HepG2 (cell line): ENCODE measurements around the gene FLYWCH1. TPM values are rescaled to one million over a fixed set of nuclear protein-coding genes. Genes with fewer than 3 reads are reported as not detected.

Source experiments
- DPF2 ChIP-seq: sonication (generic); formaldehyde crosslinking; IDR thresholded peaks from 2 replicates; pipeline ENCODE4 v1.4.0; 2020; ENCODE audit warnings: mild to moderate bottlenecking, low read depth, missing genetic modification reagents, borderline replicate concordance
- EP300 ChIP-seq, 3 experiments: sonication (generic) in 1 of 3; formaldehyde crosslinking in 1 of 3; IDR thresholded peaks; 2 replicates each; pipeline versions ENCODE4 v1.5.1 to v1.6.1; 2011 to 2020; ENCODE audit warnings: low read depth in 2 of 3, low read length in 2 of 3, borderline replicate concordance in 1 of 3, improper control_type of control experiment in 1 of 3, mild to moderate bottlenecking in 1 of 3, missing genetic modification reagents in 1 of 3, moderate library complexity in 1 of 3
- FOXP1 ChIP-seq, 2 experiments: fragments of 450-650 bp in 1 of 2; IDR thresholded peaks; 2 replicates each; pipeline ENCODE4 v1.6.1; 2017 to 2018; ENCODE audit warnings: antibody characterized with exemption in 1 of 2
- GMEB1 ChIP-seq: sonication (generic); formaldehyde crosslinking; IDR thresholded peaks from 2 replicates; pipeline ENCODE4 v1.5.1; 2020; ENCODE audit warnings: missing genetic modification reagents, mild to moderate bottlenecking, borderline replicate concordance
- HINFP ChIP-seq: sonication (generic); formaldehyde crosslinking; IDR thresholded peaks from 2 replicates; pipeline ENCODE4 v1.4.0; 2020; ENCODE audit warnings: low read depth, mild to moderate bottlenecking, missing genetic modification reagents
- HOXD1 ChIP-seq: sonication (generic); formaldehyde crosslinking; IDR thresholded peaks from 2 replicates; pipeline ENCODE4 v1.5.0; 2020; ENCODE audit warnings: missing genetic modification reagents
- IRF1 ChIP-seq: sonication (generic); formaldehyde crosslinking; IDR thresholded peaks from 2 replicates; pipeline ENCODE4 v1.4.0; 2020; ENCODE audit warnings: low read depth, mild to moderate bottlenecking, missing genetic modification reagents
- IRF9 ChIP-seq: sonication (generic); formaldehyde crosslinking; IDR thresholded peaks from 2 replicates; pipeline ENCODE4 v1.8.0; 2022; ENCODE audit warnings: missing genetic modification reagents, mild to moderate bottlenecking, borderline replicate concordance
- NFIC ChIP-seq: IDR thresholded peaks from 2 replicates; pipeline ENCODE4 v1.6.1; 2012; ENCODE audit warnings: mild to moderate bottlenecking, low read length, inconsistent platforms
- NR2F6 ChIP-seq, 2 experiments: IDR thresholded peaks; 2 replicates each; pipeline ENCODE4 v1.6.1; 2016; ENCODE audit warnings: antibody characterized with exemption in 1 of 2, mild to moderate bottlenecking in 1 of 2
- UBTF ChIP-seq: sonication (generic); formaldehyde crosslinking; IDR thresholded peaks from 2 replicates; pipeline ENCODE4 v1.4.0; 2020; ENCODE audit warnings: mild to moderate bottlenecking, missing genetic modification reagents
- ZBTB42 ChIP-seq: sonication (generic); formaldehyde crosslinking; IDR thresholded peaks from 2 replicates; pipeline ENCODE4 v1.5.0; 2020; ENCODE audit warnings: mild to moderate bottlenecking, missing genetic modification reagents
- ZHX1 ChIP-seq: sonication (generic); formaldehyde crosslinking; IDR thresholded peaks from 2 replicates; pipeline ENCODE4 v1.8.1; 2022; ENCODE audit warnings: low read depth, mild to moderate bottlenecking, missing genetic modification reagents
- ZNF317 ChIP-seq: sonication (generic); formaldehyde crosslinking; IDR thresholded peaks from 2 replicates; pipeline ENCODE4 v1.5.0; 2020; ENCODE audit warnings: mild to moderate bottlenecking, missing genetic modification reagents
- ZNF337 ChIP-seq: sonication (generic); formaldehyde crosslinking; IDR thresholded peaks from 2 replicates; pipeline ENCODE4 v1.5.1; 2020; ENCODE audit warnings: missing genetic modification reagents, low read depth, mild to moderate bottlenecking, borderline replicate concordance
- ZNF672 ChIP-seq: sonication (generic); formaldehyde crosslinking; IDR thresholded peaks from 2 replicates; pipeline ENCODE4 v1.8.1; 2022; ENCODE audit warnings: missing genetic modification reagents
- polyA plus RNA-seq, 8 experiments: library from polyadenylated mRNA; depleted of rRNA in 3 of 8; stranded (reverse) in 7 of 8; unstranded in 1 of 8; fragments of >200 nt; fragmentation: Illumina TruSeq in 4 of 8; extraction: Trizol in 4 of 8; gene quantifications; 2 replicates each; pipeline versions ENCODE4 v1.2.1 to v1.2.3, GENCODE V29; 2011 to 2016; ENCODE audit warnings: low read depth in 4 of 8, missing spikeins in 1 of 8, mixed read lengths in 1 of 8; ENCODE audit not compliant: insufficient read depth in 1 of 8
- total RNA-seq, 5 experiments: library from RNA; depleted of rRNA; stranded (reverse); fragments of >200 nt; fragmentation: Illumina TruSeq; extraction: Trizol; gene quantifications; 2 replicates each; pipeline ENCODE4 v1.2.3, GENCODE V29; 2016; ENCODE audit warnings: low read depth in 1 of 5

Gene FLYWCH1
- total and polyA plus RNA-seq, 2 of the 13 experiments (the other 11 are each of a cell fraction or from before 2014, with no cell fraction given), result 7.3 to 12.4 TPM

- no peak for TF ChIP-seq NR2F6 (IDR thresholded peaks at IDR 0.05)
- peak; percentile 43; the same call in 1 of the 2 replicates for TF ChIP-seq NR2F6 (CRISPR knock-in tag; IDR thresholded peaks at IDR 0.05)
- no peak for TF ChIP-seq IRF1
- TF ChIP-seq EP300 (IDR thresholded peaks at IDR 0.05; ENCODE audit: low read depth in 2 of 2, low read length in 2 of 2), result no peak
- no peak for TF ChIP-seq EP300 (CRISPR knock-in tag; IDR thresholded peaks at IDR 0.05; ENCODE audit: borderline replicate concordance)
- TF ChIP-seq GMEB1 (CRISPR knock-in tag), result peak; percentile 63; the same call in 1 of the 2 replicates
- TF ChIP-seq DPF2 (CRISPR knock-in tag), result no peak
- no peak for TF ChIP-seq NFIC
- TF ChIP-seq ZNF337 (CRISPR knock-in tag), result no peak
- TF ChIP-seq ZBTB42 (CRISPR knock-in tag), result peak; percentile 39; the same call in 1 of the 2 replicates
- peak; percentile 54; the same call in 1 of the 2 replicates for TF ChIP-seq ZNF317 (CRISPR knock-in tag)
- TF ChIP-seq HOXD1 (CRISPR knock-in tag), result no peak
- no peak for TF ChIP-seq HINFP (CRISPR knock-in tag)
- peak; percentile 77; the same call in 1 of the 2 replicates for TF ChIP-seq IRF9 (CRISPR knock-in tag)
- no peak for TF ChIP-seq ZNF672 (CRISPR knock-in tag)
- peak; percentile 56; the same call in 1 of the 2 replicates for TF ChIP-seq UBTF (CRISPR knock-in tag)
- TF ChIP-seq FOXP1 (IDR thresholded peaks at IDR 0.05), result no peak
- TF ChIP-seq FOXP1 (CRISPR knock-in tag; IDR thresholded peaks at IDR 0.05), result no peak
- no peak for TF ChIP-seq ZHX1 (CRISPR knock-in tag)
Observed at GRCh38 chr16:2867987-2868789, 43.5 kb upstream of the FLYWCH1 start (continued).
